KG1 (cell line): ENCODE data around the gene CHD5.

Experiments
- DNase-seq: peaks from one replicate; lab custom pipeline; 2025; lab: John Stamatoyannopoulos, UW

The CHD5 gene

DNA sequence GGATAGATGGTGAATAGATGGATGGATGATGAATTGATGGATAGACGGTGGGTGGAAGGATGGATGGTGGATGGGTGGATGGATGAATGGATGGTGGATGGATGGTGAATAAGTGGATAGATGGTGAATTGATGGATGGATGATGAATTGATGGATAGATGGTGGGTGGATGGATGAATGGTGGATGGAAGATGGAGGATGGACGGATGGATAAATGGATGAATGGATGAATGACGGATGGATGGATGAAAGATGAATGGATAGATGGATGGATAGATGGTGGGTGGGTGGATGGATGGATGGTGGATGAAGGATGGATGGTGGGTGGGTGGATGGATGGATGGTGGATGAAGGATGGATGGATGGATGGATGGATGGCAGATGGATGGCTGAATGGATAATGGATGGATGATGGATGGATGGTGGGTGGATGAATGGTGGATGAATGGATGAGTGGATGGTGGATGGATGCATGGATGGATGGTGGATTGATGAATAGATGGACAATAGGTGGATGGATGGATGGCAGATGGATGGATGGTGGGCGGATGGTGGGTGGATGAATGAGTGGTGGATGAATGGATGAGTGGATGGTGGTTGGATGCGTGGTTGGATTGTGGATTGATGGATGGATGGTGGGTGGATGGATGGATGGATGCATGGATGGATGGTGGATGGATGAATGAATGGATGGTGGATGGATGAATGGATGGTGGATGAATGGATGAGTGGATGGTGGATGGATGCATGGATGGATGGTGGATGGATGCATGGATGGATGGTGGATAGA lies 5.3 kb downstream of the CHD5 start:
- no peak for DNase-seq

DNA sequence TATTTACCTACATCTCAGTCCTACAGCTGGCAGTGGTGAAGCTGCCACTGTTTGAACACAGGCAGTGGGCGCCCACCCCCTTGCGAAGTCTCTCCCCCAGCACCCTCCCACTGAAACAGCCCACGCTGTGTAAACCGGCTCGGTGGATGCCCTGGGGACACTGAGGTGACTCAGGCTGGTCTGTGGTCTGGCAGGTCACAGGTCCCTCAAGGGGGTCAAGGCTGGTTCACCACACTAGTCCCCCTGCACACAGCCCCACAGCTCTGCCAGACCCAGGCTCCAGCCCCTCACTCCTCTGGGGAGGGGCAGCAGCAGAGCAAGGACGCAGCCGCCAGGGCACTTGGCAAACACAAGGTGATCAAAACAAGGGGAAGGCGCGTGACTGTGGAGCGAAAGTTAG lies 7.6 kb downstream of the CHD5 start:
- no peak for DNase-seq

DNA sequence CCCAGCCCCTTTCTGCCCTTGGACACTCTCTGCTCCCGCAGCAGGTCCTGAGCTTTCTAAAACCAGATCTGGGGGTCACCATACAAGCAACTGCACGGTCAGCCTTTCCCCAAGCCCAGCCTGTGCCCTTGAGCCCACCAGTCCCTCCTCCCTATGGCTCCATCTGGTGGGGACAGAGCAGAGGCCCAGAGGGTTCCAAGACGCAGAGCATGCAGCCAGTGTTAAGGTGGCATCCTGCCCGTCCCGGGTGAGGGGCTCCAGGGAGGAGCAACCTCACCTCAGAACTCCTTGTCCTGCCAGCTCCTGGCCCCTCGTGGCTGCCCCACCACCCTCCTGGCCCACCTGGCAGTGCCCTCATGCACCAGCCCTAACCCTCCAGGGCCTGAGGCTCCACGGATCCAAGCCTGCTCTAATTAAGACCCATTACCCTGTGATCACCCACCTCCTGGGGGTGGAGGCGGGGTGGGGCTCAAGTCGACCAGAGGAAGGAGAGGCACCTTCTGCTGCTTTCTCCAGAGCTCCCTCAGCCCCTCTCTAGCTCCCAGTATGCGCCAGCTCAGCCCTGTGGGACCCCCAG lies 8.5 kb downstream of the CHD5 start:
- DNase-seq, result no peak

DNA sequence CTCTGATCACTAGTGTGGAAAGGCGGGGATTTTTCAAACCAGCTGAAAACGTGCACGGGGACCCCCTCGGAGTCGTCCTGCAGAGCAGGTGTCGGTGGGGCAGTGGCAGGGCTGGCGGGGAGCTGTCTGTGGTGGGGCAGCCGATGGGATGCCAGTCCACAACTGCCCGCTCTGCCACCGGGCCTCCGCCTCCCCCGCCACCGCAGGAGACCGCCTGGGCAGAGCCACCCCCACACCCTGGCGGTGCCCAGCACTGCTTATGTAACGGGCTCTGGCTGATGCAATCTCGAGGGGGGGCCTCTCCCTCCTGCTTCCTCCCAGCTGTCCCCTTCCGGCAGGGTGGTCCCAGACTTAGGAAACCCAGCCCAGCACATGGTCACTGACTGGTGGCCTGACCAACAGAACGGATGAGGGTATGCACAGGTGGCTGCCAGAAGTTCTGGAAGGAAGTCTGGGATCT lies 9.3 kb downstream of the CHD5 start:
- no peak for DNase-seq

DNA sequence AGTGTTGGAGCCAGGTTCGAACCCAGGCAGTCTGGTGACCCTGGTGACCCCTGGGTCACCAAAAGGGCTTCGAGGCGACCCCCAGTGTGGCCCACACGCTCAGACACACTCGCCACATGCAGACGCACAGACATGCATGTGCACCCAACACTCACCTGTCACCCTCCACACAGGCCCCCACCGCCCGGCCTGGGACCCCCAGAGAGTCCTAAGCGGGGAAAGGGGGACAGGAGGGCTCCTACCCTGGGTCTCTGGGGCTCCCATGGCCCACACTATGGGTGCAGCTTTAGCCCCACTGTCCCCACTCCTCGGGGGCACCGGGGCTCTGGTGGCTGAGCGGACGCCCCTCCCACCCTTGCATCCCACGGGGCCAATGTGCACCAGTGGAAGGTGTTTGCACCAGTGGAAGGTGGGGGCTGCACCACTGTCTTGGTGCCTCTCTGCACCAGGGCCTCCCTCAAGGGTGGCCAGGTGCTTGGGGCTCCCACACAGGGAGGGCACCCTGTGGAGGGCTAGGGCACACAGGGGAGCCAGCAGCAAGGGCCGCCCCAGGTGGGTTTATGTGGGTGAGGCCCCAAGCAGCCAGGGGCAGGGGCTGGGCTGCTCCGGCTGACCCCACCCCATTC lies 9.9 kb downstream of the CHD5 start:
- DNase-seq, result no peak

DNA sequence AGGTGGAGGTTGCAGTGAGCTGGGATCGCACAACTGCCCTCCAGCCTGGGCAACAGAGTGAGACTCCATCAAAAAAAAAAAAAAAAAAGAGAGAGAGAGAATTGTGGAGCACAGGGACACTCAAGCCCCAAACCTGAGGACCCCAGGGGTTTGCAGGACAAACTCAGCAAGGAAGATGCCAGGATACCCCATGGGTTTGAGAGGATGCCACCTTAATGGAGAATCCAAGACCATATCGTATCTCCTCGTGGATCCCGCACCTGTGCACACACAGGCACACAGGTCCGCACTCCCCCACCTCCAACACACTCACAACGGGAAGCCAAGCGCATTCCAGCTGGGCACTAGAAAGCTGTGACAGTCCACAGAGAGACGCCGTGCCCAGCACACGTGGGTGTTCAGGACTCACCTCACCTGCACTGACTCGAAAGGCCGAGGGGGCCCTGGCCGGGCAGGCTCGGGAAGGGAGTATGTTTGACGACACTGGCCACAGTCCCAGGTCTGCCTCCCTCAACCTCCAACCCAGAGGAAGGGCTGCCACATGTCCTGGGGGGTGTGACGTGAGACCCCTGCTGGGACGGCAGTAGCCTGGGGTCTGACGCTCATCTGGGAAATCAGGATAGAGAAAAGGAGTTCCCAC lies 11.1 kb downstream of the CHD5 start:
- no peak for DNase-seq

DNA sequence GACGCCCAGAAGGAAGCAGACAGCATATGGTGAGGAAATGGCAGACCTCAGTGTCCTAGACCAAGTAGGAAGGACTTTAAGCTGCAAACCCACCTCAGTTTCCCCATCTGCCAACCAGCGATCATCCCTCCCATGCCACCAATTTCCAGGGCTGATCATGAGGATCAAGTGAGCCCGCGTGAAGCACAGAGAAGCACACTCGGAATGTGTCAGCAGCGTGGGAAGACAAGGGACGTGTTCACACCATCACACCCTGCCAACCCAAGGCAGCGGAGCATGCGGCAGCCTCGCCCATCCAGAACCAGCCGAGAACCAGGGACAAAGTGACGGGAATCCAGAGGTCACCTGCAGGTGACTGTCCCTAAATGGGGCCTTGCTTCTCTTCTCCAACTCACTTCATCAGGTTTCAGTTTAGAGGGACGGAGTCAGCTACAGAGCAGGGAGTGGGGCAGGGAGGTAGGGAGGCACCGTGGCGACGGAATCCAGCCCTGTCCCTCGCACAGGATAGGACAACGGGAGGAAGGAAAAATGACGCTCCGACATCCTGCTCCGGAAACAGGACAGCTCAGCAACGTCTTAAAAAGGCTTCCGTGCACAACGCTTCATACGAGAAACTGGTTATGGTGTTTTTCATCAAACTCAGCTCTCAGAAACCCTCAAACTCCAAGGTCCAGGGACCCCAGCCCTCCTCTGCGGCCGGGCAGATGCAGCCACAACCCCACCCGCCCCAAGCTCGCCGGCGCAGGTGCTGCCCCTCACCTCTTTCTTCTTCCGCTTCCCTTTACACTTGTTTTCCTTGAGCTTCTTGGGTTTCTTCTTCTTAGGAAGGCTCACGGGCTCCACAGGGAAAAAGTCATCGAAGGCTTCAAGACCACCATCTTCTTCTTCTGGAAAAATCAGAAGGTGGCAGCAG lies 12.5 kb downstream of the CHD5 start:
- DNase-seq, result no peak

DNA sequence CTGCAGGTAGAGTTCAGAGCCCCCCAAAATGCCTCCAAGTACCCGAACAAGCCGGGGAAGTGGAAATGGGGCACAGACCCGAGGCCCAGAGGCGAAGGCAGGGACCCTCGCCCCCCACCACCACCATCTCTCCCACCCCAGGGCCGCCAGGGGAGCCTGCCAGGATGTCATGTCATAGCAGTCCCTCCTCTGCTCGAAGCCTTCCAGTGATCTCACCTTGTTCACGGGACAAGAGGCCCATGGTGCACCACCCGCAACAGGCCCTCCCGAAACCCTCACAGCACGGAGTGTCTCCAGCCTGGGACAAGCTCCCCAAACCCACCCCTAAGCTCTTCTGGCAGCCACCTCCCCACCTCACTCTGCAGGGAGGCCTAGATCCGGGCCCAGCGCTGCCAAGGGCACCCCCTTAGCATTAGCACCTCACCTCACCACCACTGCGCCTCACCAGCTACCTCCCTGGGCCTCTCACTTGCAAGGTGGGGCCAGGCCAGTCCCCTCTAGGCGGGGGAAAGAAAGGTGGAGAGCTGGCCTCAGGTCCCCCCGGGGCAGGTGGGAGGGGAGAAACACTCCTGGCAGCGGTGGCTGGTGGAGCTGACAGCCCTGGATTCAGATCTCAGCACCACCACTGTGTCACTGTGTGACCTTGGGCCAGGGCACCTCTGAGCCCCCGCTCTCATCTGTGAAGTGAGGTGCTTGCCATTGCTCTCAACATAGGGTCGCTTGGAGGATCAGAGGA lies 13.3 kb downstream of the CHD5 start:
- DNase-seq, result no peak

DNA sequence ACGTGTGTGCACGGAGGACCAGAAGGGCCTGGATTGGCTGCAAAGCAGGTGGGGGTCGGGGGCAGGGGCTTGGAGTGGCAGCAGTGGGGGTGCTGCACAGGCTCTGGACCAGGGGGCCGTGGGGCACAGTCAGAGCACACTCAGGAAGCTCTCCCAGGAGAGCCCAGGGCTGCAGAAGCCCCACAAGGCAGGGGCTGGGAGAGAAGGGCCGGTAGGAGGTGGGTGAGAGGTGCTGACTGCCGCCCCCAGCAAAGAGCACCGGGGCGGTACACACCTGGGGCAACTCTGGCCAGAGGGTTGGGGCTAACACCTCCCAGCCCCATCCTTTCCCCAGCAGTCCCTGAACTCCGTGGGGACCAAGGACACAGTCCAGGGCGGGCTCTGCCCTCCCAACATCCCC lies 13.9 kb downstream of the CHD5 start:
- no peak for DNase-seq

DNA sequence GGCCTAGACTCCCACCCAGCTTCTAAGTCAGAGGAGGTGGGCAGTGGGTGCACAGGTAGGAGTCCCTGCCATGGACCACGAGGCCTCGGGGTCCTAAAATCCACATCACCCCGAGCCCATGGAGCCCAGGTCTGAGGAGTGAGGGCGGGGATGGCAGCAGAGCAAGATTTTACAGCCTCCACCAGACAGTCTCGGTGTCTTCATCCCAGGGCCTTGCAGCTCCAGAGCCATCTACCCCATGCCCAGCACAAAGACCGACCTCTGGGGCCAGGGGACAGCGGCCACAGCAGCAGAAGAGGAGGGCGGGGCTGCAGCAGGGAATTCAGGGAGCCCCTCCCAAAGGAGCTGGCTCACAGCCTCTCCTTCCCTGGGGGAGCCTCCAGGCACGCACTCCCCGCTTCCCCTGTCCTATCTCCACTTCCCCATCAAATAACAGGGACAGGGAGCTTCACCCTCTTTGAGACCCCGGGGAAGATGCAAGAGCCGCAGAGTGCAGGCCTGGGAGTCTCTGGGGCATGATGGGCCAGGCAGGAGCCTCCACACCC lies 14.6 kb downstream of the CHD5 start:
- DNase-seq, result no peak

DNA sequence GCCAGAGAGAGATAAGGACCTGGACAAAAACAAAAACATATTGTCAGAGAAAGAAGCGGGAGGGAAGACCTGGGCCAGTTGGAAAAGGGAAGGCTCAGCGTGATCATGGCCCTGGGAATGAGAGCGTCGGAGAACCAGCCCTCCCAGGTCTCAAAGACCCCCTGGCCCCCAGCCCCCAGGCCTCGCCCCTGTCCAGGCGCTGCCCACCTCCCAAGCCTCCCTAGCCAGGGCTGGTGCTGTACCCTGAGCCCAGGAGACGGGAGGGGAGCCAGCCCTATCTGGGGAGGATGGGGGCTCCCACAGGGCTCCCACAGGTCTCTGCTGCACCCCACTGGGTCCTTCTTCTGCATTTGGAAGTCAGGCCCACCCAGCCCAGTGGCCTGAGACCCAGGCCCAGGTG lies 15.1 kb downstream of the CHD5 start:
- DNase-seq, result no peak

DNA sequence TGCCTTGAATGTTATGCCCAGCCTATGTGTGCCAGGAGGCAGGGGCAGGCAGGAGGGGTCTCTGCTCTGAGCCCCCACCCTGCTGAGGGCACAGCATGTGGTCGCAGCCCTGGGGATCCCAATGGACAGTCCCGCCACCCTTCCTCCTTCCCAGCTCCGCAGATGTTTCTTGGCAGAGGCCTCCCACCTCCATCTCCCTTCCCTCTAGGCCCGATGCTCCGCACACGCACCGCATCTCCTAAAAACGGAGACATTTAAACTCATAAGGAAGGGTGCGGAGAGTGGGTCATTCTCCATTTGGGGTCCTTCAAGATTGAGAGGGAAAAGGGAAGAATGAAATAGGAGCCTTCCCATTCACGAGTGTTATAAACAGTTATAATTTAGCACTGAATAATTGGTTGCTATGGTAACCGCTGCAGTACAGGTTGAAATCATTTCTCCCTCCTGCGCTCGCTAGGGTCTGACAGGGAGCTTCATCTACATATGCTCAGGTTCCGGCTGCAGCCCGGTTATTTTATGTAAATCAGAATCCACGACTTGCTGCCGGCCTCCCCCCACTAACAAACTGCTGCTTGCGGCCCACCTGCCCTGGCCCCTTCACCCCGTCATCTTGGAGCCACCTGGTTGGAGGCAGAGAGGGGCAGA lies 16.0 kb downstream of the CHD5 start:
- no peak for DNase-seq

DNA sequence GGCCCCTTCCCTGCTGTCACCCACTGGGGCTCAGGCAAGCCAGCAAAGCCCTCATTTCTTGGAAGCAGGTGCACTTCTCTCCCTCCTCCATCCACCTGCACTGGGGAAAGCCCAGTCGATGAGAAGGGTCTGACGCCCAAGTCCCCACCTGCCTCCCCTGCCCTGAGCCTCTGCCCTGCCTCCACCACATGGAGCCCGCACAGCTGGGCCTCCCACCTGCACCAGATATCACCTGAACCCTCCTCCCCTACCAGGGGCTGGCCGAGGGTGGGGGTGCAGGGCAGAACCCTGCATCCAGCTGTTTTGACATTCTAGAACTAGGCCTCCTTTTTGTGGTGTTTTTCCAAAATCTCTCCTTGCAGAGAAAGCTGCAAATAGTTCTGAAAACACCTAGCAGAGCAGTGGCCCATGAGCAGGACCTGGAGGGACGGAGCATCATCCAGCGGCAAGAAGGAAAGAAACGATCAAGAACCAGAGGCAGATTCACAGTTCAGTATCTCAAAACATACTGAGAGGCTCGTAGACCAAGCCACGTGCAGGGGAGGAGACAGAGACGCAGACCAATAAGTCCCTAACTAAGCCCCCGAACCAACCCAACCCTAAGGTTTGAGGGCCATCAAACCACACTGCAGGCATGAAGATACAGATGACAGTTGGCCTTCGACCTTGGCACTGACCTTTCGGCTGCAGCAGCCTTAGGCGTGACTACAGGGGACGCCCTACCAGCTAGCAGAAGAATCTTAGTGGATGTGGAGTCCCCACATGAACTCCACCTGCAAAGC lies 16.7 kb downstream of the CHD5 start:
- DNase-seq, result no peak

DNA sequence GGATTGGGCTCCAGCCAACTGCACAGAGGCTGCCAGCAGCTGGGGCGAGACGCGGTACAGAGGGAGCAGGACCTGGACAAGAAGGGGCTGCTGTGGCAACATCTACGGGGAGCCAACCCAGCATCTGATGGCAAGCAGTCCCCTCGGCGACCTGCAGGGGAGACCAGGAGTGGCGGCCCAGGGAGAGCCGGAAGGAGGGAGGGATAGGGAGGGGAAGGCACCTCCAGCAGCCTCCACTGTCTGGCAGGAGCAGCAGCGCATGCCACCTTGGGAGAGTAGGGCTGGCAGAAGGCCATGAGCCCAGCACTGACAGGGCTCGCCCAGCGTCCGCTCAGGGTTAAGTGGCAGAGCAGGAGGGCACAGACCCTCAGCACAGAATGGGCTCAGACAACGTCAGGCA lies 17.3 kb downstream of the CHD5 start:
- DNase-seq, result no peak

DNA sequence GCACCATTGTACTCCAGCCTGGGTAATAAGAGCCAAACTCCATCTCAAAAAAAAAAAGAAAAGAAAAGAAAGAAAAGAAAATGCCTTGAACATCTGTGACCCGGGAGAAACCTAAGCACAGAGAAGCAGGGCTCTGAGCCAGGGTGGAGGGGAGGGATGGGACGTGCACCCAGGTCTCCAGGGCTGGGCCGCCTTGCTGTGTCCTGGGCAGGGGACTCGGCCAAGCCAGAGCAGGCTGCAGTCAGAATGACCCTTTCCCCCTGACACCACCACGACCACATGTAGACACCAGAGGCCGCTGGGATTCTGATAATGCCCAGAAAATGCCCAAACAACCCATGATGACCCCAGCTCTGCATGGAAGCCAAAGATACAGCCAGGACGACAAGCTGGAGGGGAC lies 17.8 kb downstream of the CHD5 start:
- no peak for DNase-seq

DNA sequence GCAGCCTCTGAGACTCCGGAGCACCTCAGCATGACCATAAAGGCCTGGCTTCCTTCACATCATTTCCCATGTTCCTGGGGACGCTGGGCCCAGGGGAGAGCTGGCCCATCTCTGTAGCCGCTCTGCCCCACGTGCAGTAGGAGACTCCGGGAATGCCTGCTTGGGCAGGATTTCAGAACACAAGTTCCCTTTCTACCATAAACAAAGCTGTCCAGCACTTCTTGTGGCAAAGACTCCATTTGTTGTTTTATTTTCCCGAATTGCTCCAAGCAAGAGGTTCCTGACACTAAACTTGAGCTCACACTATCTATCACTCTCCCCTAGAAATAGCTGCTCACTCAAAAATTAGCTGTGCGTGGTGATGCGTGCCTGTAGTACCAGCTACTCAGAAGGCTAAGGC lies 21.9 kb downstream of the CHD5 start:
- DNase-seq, result no peak

DNA sequence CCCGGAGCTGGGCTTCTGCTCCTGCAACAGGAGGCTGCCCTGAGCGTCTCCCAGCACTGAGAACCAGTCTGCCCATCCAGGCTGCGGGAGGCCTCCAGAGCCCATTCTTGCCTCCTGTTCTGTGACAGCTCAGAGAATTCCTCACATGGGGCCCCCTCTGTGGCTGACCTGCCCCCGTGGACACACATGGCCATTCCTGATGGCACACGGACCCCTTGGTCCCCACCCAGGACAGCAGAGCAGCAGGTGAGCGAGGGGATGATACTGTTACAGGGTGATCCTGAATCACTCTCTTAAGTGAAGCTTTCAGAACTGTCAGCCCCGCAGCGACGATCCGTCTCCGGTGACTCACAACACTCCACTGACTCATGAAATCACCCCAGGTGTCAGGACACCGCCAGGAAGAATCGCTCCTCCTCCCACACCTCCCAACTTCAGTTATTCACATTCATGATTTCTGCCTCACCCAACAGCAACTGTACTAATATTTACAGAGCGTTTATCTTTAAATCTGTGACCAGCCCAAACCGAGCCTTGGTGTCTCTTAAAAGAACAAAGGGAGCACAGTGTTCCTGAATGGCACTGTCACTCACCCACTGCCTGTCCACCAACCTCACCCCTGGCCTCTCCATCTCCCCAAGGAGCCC lies 22.5 kb downstream of the CHD5 start:
- no peak for DNase-seq

DNA sequence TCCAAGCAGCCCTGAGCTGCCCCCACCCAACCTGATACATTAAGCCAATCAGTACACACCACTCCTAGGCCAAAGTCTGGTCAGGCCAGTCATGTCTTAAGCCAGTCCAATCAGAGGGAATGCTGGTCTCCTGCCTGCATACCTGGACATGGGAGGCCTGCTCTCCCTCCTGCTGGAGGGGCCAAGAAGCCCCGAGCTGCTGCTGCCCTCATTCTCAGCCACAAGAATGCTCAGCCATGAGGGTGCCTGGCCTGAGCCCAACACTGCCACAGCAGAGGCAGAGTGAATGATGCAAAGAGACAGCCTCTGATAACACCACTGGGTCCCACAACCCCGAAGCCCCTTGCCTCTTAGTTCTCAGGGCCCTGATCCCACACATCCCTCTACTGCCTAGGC lies 23.0 kb downstream of the CHD5 start:
- DNase-seq, result no peak
